HG02852 (cell line): ENCODE data around the gene FAIM.
"Not testable (repeated sequence)": the region's sequence is repeated elsewhere in the genome, so short reads cannot be mapped to it uniquely, and the experiment has no call there.

Source experiments
- ATAC-seq: cut with Tn5 transposase; IDR thresholded peaks from one replicate; pipeline ENCODE4 v1.9.1; 2021; ENCODE audit warnings: mild to moderate bottlenecking, moderate library complexity; ENCODE audit not compliant: unreplicated experiment

Gene FAIM, protein sequence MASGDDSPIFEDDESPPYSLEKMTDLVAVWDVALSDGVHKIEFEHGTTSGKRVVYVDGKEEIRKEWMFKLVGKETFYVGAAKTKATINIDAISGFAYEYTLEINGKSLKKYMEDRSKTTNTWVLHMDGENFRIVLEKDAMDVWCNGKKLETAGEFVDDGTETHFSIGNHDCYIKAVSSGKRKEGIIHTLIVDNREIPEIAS

DNA sequence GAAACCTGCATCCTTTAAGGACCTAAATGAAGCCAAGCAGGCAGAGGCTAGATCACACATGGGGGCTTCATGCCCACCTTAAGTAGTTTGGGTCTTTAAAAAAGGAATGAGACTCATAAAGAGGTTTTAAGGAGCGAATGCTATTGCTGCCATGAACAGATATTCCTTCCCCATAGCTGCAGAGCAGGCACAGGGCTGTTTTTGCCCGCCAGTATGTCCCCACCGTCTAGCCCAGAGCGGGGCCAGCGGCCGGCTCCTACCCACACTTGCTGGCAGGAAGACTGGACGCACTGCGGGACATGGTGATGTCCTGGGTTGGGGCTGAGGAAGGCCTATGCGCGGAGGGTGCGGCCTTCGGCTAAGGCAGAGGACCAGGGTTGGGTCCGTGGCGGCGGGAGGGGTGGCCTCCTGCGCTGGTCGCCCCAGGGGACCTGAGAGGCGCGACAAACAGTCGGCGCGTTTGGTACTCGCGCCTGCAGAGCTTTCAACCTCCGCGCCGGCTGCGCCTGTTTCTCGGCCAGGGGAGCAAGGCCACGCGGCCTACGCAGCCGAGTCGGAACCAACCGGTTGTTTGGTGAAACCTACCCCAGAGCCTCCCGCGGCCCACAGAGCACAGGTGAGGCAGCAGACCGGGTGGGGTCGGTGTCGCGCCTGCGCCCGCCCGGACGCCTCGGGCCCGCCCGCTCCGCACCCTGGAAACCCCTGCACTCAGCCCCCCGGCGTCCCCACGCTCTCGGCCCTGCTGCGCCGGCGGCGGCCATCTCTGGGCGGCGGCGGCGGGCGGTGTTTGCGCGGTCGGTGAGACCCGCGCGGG is at the start of gene FAIM:
Gene FAIM, plus strand, starts transcription at position 450 of the 814 bp plus-strand sequence. CDS start 10,956 bp downstream, outside the sequence.
- ATAC-seq, result peak; percentile 75

DNA sequence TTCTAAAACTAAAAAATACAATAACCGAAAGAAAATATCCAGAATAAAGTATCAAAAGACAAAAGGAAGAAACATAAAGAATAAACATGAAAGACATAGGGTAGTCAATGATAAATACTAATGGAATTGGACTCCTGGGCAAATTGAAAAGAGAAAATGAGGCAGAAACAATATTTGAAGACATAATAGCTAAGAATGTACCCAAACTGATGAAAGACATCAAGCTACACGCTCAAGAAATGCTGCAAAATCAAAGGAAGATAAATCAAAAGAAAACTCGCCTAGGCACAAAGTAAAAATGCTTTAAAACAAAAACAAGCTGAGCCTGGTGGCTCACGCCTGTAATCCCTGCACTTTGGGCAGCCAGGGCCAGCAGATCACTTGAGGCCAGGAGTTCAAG is 49.4 kb upstream of the FAIM start:
- no peak for ATAC-seq

DNA sequence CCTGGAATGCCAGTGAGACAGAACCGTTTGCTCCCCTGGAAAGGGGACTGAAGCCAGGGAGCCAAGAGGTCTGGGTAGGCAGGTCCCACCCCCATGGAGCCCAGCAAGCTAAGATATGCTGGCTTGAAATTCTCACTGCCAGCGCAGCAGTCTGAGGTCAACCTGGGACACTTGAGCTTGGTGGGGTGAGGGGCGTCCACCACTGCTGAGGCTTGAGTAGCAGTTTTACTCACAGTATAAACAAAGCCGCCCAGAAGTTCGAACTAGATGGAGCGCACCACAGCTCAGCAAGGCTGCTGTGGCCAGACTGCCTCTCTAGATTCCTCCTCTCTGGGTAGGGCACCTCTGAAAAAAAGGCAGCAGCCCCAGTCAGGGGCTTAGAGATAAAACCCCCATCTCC is 48.1 kb upstream of the FAIM start:
- no peak for ATAC-seq

DNA sequence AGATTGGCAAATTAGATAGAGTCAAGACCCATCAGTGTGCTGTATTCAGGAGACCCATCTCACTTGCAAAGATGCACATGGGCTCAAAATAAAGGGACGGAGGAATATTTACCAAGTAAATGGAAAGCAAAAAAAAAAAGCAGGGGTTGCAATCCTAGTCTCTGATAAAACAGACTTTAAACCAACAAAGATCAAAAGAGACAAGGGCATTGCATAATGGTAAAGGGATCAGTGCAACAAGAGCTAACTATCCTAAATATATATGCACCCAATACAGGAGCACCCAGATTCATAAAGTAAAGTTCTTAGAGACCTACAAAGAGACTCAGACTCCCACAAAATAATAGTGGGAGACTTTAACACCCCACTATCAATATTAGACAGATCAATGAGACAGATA is 45.7 kb upstream of the FAIM start:
- ATAC-seq, result not testable (repeated sequence)

GRCh38 chr3:138566293-138566692 is 42.3 kb upstream of the FAIM start:
- ATAC-seq, result not testable (repeated sequence)

GRCh38 chr3:138567403-138567802 is 41.2 kb upstream of the FAIM start:
- no peak for ATAC-seq

DNA sequence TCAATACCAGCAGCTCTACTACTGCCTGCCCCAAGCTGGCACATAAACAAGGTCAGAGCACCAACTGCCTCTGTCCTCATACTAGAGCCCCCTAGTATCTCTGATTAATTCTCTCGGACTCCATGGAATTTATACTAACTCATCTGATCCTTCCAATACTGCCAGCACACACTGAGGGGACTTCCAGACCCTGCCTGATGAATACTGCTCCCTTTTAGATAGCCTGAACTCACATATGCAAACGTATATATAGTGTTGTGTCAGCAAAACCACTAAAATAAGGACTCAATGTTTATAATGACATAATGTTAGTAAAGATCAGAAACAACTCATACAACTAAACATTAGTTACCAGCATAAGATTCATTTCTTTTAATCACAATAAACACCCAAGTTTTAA is 39.5 kb upstream of the FAIM start:
- no peak for ATAC-seq

DNA sequence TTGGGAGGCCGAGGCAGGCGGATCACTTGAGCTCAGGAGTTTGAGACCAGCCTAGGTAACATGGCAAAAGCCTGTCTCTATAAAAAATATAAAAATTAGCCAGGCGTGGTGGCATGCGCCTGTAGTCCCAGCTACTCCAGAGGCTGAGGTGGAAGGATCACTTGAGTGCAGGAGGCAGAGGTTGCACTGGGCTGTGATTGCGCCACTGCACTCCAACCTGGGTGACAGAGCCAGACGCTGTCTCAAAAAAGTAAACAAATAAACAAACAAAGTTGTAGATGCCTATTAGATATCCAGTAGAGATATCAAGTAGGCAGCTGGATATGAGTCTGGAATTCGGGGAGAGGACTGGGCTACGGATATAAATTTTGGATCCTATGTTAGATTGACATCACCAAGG is 38.9 kb upstream of the FAIM start:
- not testable (repeated sequence) for ATAC-seq

- ATAC-seq, result no peak
Measured at GRCh38 chr3:138573138-138573537, 35.4 kb upstream of the FAIM start.

GRCh38 chr3:138578141-138578540 is 30.4 kb upstream of the FAIM start:
- peak; percentile 86 for ATAC-seq

GRCh38 chr3:138578961-138579574 is 29.5 kb upstream of the FAIM start:
- no peak for ATAC-seq

DNA sequence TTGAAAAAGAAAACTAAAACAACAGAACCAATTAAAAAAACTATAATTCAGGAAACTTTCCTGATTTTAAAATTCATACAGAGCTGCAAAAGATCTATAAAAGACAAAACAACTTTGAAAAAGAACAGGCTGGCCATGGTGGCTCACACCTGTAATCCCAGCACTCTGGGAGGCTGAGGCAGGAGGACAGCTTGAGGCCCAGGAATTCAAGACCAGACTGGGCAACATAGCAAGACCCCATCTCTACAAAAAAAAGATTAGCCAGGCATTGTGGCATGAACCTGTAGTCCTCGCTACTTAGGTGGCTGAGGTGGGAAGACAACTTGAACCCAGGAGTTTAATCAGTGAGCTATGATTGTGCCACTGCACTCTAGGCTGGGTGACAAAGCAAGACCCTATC is 21.2 kb upstream of the FAIM start:
- ATAC-seq, result no peak

DNA sequence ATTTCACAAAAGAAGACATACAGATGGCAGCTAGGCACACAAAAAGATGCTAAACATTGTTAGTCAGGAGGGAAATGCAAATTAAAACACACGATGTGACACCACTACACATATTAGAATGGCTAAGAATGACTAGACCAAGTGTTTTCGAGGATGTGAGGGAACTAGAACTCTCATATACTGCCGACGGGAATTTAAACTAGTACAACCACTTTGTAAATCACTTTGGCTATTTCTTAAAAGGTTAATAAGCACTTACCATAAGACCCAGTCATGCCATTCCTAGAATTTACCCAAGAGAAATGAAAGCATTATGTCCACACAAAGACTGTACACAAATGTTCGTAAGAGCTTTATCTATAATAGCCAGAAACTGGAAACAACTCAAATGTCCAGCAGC is 20.1 kb upstream of the FAIM start:
- no peak for ATAC-seq

GRCh38 chr3:138591392-138591791 is 17.2 kb upstream of the FAIM start:
- ATAC-seq, result no peak

DNA sequence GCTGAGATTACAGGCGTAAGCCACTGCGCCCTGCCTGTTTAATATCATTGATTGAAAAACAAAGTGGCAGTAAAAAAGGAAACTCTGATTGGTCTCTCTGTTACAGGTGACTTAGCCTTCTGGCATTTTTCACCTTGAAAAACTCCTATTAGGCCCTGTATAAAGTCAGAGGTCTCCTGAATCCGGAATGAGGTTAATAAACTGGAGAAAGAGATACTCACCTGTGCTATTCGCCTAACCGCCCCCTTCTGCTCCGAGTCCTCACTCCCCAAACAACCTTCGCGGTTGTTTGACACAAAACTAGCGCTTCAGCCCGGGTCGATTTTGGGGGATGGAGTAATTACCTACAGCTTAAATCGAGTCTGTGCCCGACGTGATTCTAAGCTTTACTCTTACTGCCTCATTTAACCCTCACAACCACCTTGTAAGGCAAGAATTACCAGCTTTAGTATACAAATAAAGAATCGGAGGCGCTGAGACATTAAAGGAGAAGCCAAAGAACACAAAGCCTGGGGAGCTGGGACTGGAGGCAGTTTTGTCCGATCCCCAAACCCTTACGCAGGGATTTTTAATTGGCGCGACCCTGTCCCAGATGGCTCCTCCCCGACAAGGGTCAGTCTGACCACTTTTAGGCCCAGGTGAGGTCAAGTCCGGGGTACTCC is 15.0 kb upstream of the FAIM start:
- no peak for ATAC-seq

- peak; percentile 88 for ATAC-seq
Measured at GRCh38 chr3:138594150-138594934, 14.2 kb upstream of the FAIM start, which contains the start of gene CEP70. TSS of gene CEP70 (minus strand) at chr3:138594260. CDS start at chr3:138572927, 21,333 bp downstream.

GRCh38 chr3:138594935-138595610 is 13.5 kb upstream of the FAIM start:
- ATAC-seq, result no peak

- ATAC-seq, result not testable (repeated sequence)
Measured at GRCh38 chr3:138597186-138597976, 11.2 kb upstream of the FAIM start.

DNA sequence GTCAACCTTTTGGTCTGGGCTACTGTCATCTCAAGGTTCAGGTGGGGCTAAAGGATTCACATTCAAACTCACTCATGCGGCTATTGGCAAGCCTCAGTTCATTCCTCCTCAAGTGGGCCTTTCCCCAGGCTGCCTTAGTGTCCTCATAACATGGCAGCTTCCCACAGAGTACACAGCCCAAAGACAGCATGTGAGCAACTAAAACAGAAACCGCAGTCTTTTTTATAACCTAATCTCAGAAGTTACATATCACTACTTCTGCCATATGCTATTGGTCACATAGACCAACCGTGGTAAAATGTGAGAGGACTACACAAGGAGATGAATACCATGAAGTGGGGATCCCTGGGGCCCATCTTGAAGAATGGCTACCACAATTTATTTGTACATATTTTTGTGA is 10.0 kb upstream of the FAIM start:
- ATAC-seq, result no peak
